SK-N-SH treated with all-trans-retinoic acid at 6 μM for 48 hours (cell line): ENCODE measurements around the gene C6orf89.

Experiments
- ATAC-seq: fragments of 200-7000 bp; cut with Tn5 transposase; 3 replicates; pipeline ENCODE4 v1.9.1; 2020; ENCODE audit warnings: mild to moderate bottlenecking, moderate library complexity
- ARNTL ChIP-seq: fragments of 450-650 bp; formaldehyde crosslinking; IDR thresholded peaks from 2 replicates; pipeline ENCODE4 v1.5.0; 2020; ENCODE audit warnings: low read depth, mild to moderate bottlenecking, moderate library complexity, borderline replicate concordance
- BACH2 ChIP-seq: fragments of 250-450 bp; sonication (Bioruptor Pico); IDR thresholded peaks from 2 replicates; pipeline ENCODE4 v1.9.0; 2021; ENCODE audit warnings: mild to moderate bottlenecking, borderline replicate concordance
- CREB5 ChIP-seq: fragments of 250-450 bp; sonication (Bioruptor Pico); IDR thresholded peaks from 2 replicates; pipeline ENCODE4 v1.5.1; 2020; ENCODE audit warnings: low read depth, mild to moderate bottlenecking, moderate library complexity
- CSDC2 ChIP-seq: fragments of 250-450 bp; sonication (Bioruptor Pico); IDR thresholded peaks from 2 replicates; pipeline ENCODE4 v1.5.0; 2020; ENCODE audit warnings: mild to moderate bottlenecking, moderate library complexity
- CSRNP3 ChIP-seq: fragments of 250-450 bp; sonication (Bioruptor Pico); IDR thresholded peaks from 2 replicates; pipeline ENCODE4 v1.5.1; 2021; ENCODE audit warnings: mild to moderate bottlenecking, moderate library complexity
- ESRRG ChIP-seq: fragments of 250-450 bp; sonication (Bioruptor Pico); IDR thresholded peaks from 2 replicates; pipeline ENCODE4 v1.6.1; 2021; ENCODE audit warnings: mild to moderate bottlenecking
- GLIS3 ChIP-seq: fragments of 250-450 bp; sonication (Bioruptor Pico); IDR thresholded peaks from 2 replicates; pipeline ENCODE4 v1.5.0; 2020; ENCODE audit warnings: mild to moderate bottlenecking, moderate library complexity
- ISL1 ChIP-seq: fragments of 250-450 bp; sonication (Bioruptor Pico); IDR thresholded peaks from 2 replicates; pipeline ENCODE4 v2.1.2; 2022; ENCODE audit warnings: mild to moderate bottlenecking, moderate library complexity
- OSR1 ChIP-seq: fragments of 250-450 bp; sonication (Bioruptor Pico); IDR thresholded peaks from 2 replicates; pipeline ENCODE4 v1.8.0; 2022; ENCODE audit warnings: moderate library complexity, mild to moderate bottlenecking, inconsistent platforms
- PATZ1 ChIP-seq: fragments of 250-450 bp; sonication (Bioruptor Pico); IDR thresholded peaks from 2 replicates; pipeline ENCODE4 v1.8.0; 2020; ENCODE audit warnings: mild to moderate bottlenecking, moderate library complexity, borderline replicate concordance
- POU6F1 ChIP-seq: fragments of 250-450 bp; sonication (Bioruptor Pico); IDR thresholded peaks from 2 replicates; pipeline ENCODE4 v1.8.0; 2021; ENCODE audit warnings: low read depth, mild to moderate bottlenecking, moderate library complexity, borderline replicate concordance
- PPARA ChIP-seq: fragments of 250-450 bp; sonication (Bioruptor Pico); IDR thresholded peaks from 2 replicates; pipeline ENCODE4 v1.5.0; 2020; ENCODE audit warnings: mild to moderate bottlenecking, borderline replicate concordance
- RARB ChIP-seq: fragments of 250-450 bp; sonication (Bioruptor Pico); IDR thresholded peaks from 2 replicates; pipeline ENCODE4 v1.8.0; 2021; ENCODE audit warnings: mild to moderate bottlenecking, moderate library complexity
- SNAI2 ChIP-seq: fragments of 250-450 bp; sonication (Bioruptor Pico); IDR thresholded peaks from 2 replicates; pipeline ENCODE4 v1.5.0; 2020; ENCODE audit warnings: mild to moderate bottlenecking, moderate library complexity
- TCF4 ChIP-seq: fragments of 250-450 bp; sonication (Bioruptor Pico); IDR thresholded peaks from 2 replicates; pipeline ENCODE4 v1.8.0; 2021; ENCODE audit warnings: mild to moderate bottlenecking, moderate library complexity, borderline replicate concordance
- TOX ChIP-seq: fragments of 250-450 bp; sonication (Bioruptor Pico); IDR thresholded peaks from 2 replicates; pipeline ENCODE4 v1.8.0; 2021; ENCODE audit warnings: mild to moderate bottlenecking, moderate library complexity, borderline replicate concordance
- TSHZ2 ChIP-seq: fragments of 250-450 bp; sonication (Bioruptor Pico); IDR thresholded peaks from 2 replicates; pipeline ENCODE4 v1.5.0; 2020; ENCODE audit warnings: mild to moderate bottlenecking, moderate library complexity
- ZC3H10 ChIP-seq: fragments of 250-450 bp; sonication (Bioruptor Pico); IDR thresholded peaks from 2 replicates; pipeline ENCODE4 v1.5.1; 2021; ENCODE audit warnings: mild to moderate bottlenecking, moderate library complexity
- ZFP30 ChIP-seq: fragments of 450-650 bp; formaldehyde crosslinking; IDR thresholded peaks from 2 replicates; pipeline ENCODE4 v1.5.0; 2022; ENCODE audit warnings: mild to moderate bottlenecking, moderate library complexity
- ZNF565 ChIP-seq: fragments of 450-650 bp; formaldehyde crosslinking; conservative IDR thresholded peaks from 2 replicates; pipeline ENCODE4 v1.5.0; 2020; ENCODE audit warnings: low read depth, mild to moderate bottlenecking, moderate library complexity
- ZNF70 ChIP-seq: fragments of 450-650 bp; formaldehyde crosslinking; IDR thresholded peaks from 2 replicates; pipeline ENCODE4 v1.5.0; 2020; ENCODE audit warnings: mild to moderate bottlenecking, moderate library complexity
- ZNF8 ChIP-seq: fragments of 450-650 bp; formaldehyde crosslinking; IDR thresholded peaks from 2 replicates; pipeline ENCODE4 v1.5.0; 2020; ENCODE audit warnings: mild to moderate bottlenecking, moderate library complexity

The C6orf89 gene

GRCh38 chr6:36862164-36862847, 23.4 kb upstream of the C6orf89 start:
- no peak for ATAC-seq
- no peak for TF ChIP-seq CREB5 (CRISPR knock-in tag)
- TF ChIP-seq CSRNP3 (CRISPR knock-in tag), result no peak
- TF ChIP-seq ZC3H10, result no peak
- no peak for TF ChIP-seq POU6F1 (CRISPR knock-in tag)
- TF ChIP-seq CSDC2, result no peak
- TF ChIP-seq RARB (CRISPR knock-in tag), result no peak
- no peak for TF ChIP-seq PPARA (CRISPR knock-in tag)
- TF ChIP-seq TCF4 (CRISPR knock-in tag), result no peak
- TF ChIP-seq ZNF565 (CRISPR knock-in tag), result no peak
- no peak for TF ChIP-seq ZNF8 (CRISPR knock-in tag)
- no peak for TF ChIP-seq SNAI2 (CRISPR knock-in tag)
- no peak for TF ChIP-seq GLIS3
- TF ChIP-seq ARNTL (CRISPR knock-in tag), result no peak
- TF ChIP-seq ISL1 (CRISPR knock-in tag), result no peak
- no peak for TF ChIP-seq TOX (CRISPR knock-in tag)
- no peak for TF ChIP-seq OSR1 (CRISPR knock-in tag)
- TF ChIP-seq ZFP30 (CRISPR knock-in tag), result no peak
- no peak for TF ChIP-seq ZNF70 (CRISPR knock-in tag)

- no peak for TF ChIP-seq BACH2
- TF ChIP-seq TSHZ2 (CRISPR knock-in tag), result no peak
- no peak for TF ChIP-seq ESRRG (CRISPR knock-in tag)
- no peak for TF ChIP-seq PATZ1
- no peak for TF ChIP-seq ZFP30 (CRISPR knock-in tag)
- no peak for TF ChIP-seq PPARA (CRISPR knock-in tag)
- TF ChIP-seq CREB5 (CRISPR knock-in tag), result no peak
- no peak for TF ChIP-seq ISL1 (CRISPR knock-in tag)
- no peak for TF ChIP-seq ZNF8 (CRISPR knock-in tag)
- TF ChIP-seq, all 23 proteins: peak for 0
- no peak for ATAC-seq
Observed at GRCh38 chr6:36862848-36863382, 22.8 kb upstream of the C6orf89 start.
